Uterus (tissue), 4 donors: Measurements from ENCODE around the gene PDS5B. TPM values are rescaled to one million over a fixed set of nuclear protein-coding genes. Genes with fewer than 3 reads are reported as not detected.
A peak's percentile ranks its signal among the peaks of the same experiment; 100 is the strongest.
"Not testable (repeated sequence)": the region's sequence is repeated elsewhere in the genome, so short reads cannot be mapped to it uniquely, and the experiment has no call there.

ENCODE experiments used
- DNase-seq, 2 donors: peaks; one replicate each; pipeline ENCODE4 v3.0.0-alpha.2; 2019 to 2020
- H3K27ac ChIP-seq, 2 donors: fragments of 200-600 bp; sonication (generic); 1 replicate in 1 of 2; 2 replicates in 1 of 2; pipeline ENCODE4 v1.5.1; 2016 to 2018
- H3K27me3 ChIP-seq, 2 donors: fragments of 200-600 bp; sonication (generic); one replicate each; pipeline ENCODE4 v1.5.1; 2018 to 2019; ENCODE audit warnings: control low read depth in 1 of 2
- H3K36me3 ChIP-seq, 2 donors: fragments of 200-600 bp; sonication (generic); one replicate each; pipeline ENCODE4 v1.5.1; 2019; ENCODE audit warnings: control low read depth in 1 of 2
- H3K4me1 ChIP-seq, 2 donors: fragments of 200-600 bp; sonication (generic); one replicate each; pipeline ENCODE4 v1.5.1; 2018 to 2019; ENCODE audit warnings: control low read depth in 1 of 2
- H3K4me3 ChIP-seq, 2 donors: fragments of 200-600 bp; sonication (generic); 1 replicate in 1 of 2; 2 replicates in 1 of 2; pipeline ENCODE4 v1.5.1; 2018 to 2019; ENCODE audit warnings: mild to moderate bottlenecking in 1 of 2
- H3K9me3 ChIP-seq, 2 donors: fragments of 200-600 bp; sonication (generic); one replicate each; pipeline ENCODE4 v1.5.1; 2019; ENCODE audit warnings: control low read depth in 1 of 2
- POLR2A ChIP-seq, 2 donors: fragments of 450-650 bp; IDR thresholded peaks; one replicate each; pipeline ENCODE4 v1.6.1; 2016; ENCODE audit warnings: antibody characterized with exemption in 2 of 2, mild to moderate bottlenecking in 1 of 2, moderate library complexity in 1 of 2
- intact Hi-C: fragments of 100-400 bp; cut with DNase I; formaldehyde crosslinking; loops from one replicate; pipeline ENCODE4 v1.15.1; 2023; ENCODE audit warnings: low total_unique reads
- total RNA-seq, 4 donors: library from RNA; depleted of rRNA in 3 of 4; stranded (reverse); fragments of >200 nt in 3 of 4; gene quantifications; one replicate each; pipeline versions ENCODE4 v1.1.0 to v1.2.4, GENCODE V29; 2014 to 2023
- TF ChIP-seq, protein P1 (sequence below), 4 experiments: fragments of 200-600 bp in 2 of 4; fragments of 450-650 bp in 2 of 4; sonication (generic) in 2 of 4; IDR thresholded peaks; one replicate each; pipeline ENCODE4 v1.5.1; 2016 to 2019; ENCODE audit warnings: antibody characterized with exemption in 4 of 4, mild to moderate bottlenecking in 2 of 4, moderate library complexity in 1 of 4
- donor health status: DM: yes; HTN: yes; CAD: no.

The PDS5B gene
- total RNA-seq, 4 donors from 2014 or later = 36.6 to 192 (median 91.0) TPM

- no peak for TF ChIP-seq POLR2A (IDR thresholded peaks at IDR 0.05)
- TF ChIP-seq, protein P1, sequence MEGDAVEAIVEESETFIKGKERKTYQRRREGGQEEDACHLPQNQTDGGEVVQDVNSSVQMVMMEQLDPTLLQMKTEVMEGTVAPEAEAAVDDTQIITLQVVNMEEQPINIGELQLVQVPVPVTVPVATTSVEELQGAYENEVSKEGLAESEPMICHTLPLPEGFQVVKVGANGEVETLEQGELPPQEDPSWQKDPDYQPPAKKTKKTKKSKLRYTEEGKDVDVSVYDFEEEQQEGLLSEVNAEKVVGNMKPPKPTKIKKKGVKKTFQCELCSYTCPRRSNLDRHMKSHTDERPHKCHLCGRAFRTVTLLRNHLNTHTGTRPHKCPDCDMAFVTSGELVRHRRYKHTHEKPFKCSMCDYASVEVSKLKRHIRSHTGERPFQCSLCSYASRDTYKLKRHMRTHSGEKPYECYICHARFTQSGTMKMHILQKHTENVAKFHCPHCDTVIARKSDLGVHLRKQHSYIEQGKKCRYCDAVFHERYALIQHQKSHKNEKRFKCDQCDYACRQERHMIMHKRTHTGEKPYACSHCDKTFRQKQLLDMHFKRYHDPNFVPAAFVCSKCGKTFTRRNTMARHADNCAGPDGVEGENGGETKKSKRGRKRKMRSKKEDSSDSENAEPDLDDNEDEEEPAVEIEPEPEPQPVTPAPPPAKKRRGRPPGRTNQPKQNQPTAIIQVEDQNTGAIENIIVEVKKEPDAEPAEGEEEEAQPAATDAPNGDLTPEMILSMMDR (IDR thresholded peaks at IDR 0.05) = no peak
These were observed 101.0 kb downstream of the PDS5B start for GRCh38 chr13:32687275-32687674.

DNA sequence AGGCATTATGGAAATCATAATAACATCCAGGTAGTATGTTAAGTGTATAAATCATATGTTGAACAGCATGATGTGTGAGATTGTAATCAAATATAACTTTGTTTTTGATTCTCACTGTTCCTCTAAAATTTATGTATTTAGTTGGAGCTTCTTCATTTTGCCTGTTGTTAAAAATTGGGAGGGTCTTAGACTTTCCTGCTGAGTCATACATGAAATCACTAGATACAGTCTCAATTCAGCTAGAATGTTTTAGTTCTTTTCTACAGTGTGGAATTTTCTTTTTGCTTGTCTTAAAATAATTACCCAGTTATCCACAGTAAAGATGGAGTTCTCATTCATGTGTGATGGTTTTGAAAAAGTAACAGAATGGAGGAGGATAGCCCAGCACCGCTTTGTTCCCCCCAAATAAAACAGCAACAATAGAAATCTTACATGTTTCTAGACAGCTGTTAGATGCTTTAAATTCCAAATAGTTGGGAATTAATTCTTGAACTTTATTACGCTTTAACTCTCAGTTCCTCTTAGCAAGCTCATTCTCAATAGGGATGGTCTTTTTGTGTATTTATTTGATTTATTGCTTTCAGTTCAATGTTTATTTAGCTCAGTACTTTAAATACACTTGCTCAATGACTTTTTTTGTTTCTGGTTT is 109.5 kb downstream of the PDS5B start:
- H3K36me3 ChIP-seq = no peaks in the 10 kb centered on the region
- no peak overlapping the region for H3K4me3 ChIP-seq
- H3K27me3 ChIP-seq = no peaks in the 10 kb centered on the region
- peak overlapping the region in 1 of 2 donors; percentile 47 for H3K27ac ChIP-seq
- intact Hi-C loops = no loop called here
- no peaks in the 10 kb centered on the region for H3K4me1 ChIP-seq
- no peaks in the 10 kb centered on the region for H3K9me3 ChIP-seq
- TF ChIP-seq, protein P1 (IDR thresholded peaks at IDR 0.05) = no peak
- no peak for TF ChIP-seq POLR2A (IDR thresholded peaks at IDR 0.05)
- DNase-seq = no peak

More at GRCh38 chr13:32687275-32687674, 101.0 kb downstream of the PDS5B start:
- no peak for DNase-seq
- intact Hi-C loops = no loop called here
- Histone ChIP-seq H3K27me3 (no peaks in the 10 kb centered on the region), H3K27ac (no peak overlapping the region), H3K4me1 (no peaks in the 10 kb centered on the region), H3K4me3 (no peak overlapping the region), H3K36me3 (no peaks in the 10 kb centered on the region), H3K9me3 (no peaks in the 10 kb centered on the region)

DNA sequence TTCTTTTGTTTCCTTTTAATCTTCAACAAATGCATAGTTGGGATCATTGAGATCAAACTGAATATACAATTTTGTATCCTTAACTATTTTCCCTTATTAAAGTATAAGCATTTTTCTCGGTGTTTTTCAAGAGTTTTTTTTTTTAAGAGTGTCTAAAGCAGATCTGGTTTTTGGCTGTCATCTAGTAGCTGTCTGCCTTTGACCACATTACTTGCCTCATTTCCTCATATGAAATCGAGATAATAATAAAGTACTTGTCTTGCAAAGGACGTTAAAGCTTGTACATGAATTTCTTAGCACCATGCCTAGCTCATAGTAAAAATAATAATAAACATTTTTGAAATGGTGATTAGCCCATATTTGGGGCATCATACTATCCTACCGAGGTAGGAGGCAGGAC is 121.2 kb downstream of the PDS5B start:
- TF ChIP-seq, protein P1 (IDR thresholded peaks at IDR 0.05) = no peak
- TF ChIP-seq POLR2A (IDR thresholded peaks at IDR 0.05) = no peak
- no peaks in the 10 kb centered on the region for H3K9me3 ChIP-seq
- H3K27ac ChIP-seq = no peak overlapping the region
- no peaks in the 10 kb centered on the region for H3K27me3 ChIP-seq
- H3K4me3 ChIP-seq = no peak overlapping the region
- H3K4me1 ChIP-seq = no peaks in the 10 kb centered on the region
- intact Hi-C loops = no loop called here
- H3K36me3 ChIP-seq = no peaks in the 10 kb centered on the region
- no peak for DNase-seq

DNA sequence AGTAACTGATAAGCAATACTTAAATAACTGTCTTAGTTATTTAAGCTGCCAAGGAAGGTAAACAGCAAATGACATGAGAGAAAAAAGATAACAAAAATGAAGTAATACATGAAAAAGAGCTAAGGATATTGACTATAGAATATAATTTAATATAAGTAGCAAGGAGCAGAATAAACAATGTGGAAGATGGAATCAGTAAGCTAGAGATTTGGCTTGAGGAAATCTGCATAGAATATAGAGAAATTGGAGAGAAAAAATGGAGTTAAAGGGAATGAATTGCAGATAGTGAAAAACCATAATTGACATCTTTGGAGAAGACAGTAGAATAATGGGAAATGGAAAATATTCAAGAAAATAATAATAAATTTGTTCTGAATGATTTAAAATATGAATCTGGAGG is 127.1 kb downstream of the PDS5B start:
- Histone ChIP-seq H3K27me3 (no peaks in the 10 kb centered on the region), H3K9me3 (no peaks in the 10 kb centered on the region), H3K36me3 (no peaks in the 10 kb centered on the region), H3K4me1 (no peaks in the 10 kb centered on the region), H3K27ac (no peak overlapping the region), H3K4me3 (no peak overlapping the region)
- intact Hi-C loops = no loop called here
- TF ChIP-seq, protein P1 (IDR thresholded peaks at IDR 0.05) = no peak
- TF ChIP-seq POLR2A (IDR thresholded peaks at IDR 0.05) = no peak
- no peak for DNase-seq

DNA sequence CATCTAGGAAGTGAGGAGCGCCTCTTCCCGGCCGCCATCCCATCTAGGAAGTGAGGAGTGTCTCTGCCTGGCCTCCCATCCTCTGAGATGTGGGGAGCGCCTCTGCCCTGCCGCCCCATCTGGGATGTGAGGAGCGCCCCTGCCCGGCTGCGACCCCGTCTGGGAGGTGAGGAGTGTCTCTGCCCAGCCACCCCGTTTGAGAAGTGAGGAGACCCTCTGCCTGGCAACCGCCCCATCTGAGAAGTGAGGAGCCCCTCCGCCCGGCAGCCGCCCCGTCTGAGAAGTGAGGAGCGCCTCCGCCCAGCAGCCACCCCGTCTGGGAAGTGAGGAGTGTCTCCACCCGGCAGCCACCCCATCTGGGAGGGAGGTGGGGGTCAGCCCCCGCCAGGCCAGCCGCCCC is 129.9 kb downstream of the PDS5B start:
- H3K27ac ChIP-seq, H3K4me3 ChIP-seq, DNase-seq, H3K27me3 ChIP-seq, H3K36me3 ChIP-seq, H3K4me1 ChIP-seq, H3K9me3 ChIP-seq, intact Hi-C loops: not testable (repeated sequence)

DNA sequence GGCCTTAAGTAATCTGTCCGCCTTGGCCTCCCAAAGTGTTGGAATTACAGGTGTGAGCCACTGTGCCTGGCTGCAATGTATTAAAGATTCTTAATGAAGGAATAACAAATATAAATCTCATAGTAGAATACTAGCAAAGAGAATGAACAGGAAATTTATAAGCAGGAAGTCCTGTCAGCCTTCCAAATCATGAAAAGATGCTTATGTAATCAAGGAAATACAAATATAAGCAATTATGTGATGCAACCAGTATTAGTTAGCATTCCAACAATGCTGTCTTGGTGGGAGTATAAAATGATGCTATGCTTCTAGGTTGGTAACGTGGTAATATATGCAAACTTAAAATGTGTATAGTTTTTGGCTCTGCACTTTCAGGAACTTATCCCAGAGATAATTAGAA is 133.8 kb downstream of the PDS5B start:
- no peaks in the 10 kb centered on the region for H3K27me3 ChIP-seq
- H3K9me3 ChIP-seq = no peaks in the 10 kb centered on the region
- no peak for DNase-seq
- TF ChIP-seq, protein P1 (IDR thresholded peaks at IDR 0.05) = no peak
- H3K27ac ChIP-seq = no peak overlapping the region
- H3K36me3 ChIP-seq = peaks cover 0 to 2% of the 10 kb centered on the region in 2 donors
- intact Hi-C loops = no loop called here
- H3K4me3 ChIP-seq = no peak overlapping the region
- no peaks in the 10 kb centered on the region for H3K4me1 ChIP-seq

DNA sequence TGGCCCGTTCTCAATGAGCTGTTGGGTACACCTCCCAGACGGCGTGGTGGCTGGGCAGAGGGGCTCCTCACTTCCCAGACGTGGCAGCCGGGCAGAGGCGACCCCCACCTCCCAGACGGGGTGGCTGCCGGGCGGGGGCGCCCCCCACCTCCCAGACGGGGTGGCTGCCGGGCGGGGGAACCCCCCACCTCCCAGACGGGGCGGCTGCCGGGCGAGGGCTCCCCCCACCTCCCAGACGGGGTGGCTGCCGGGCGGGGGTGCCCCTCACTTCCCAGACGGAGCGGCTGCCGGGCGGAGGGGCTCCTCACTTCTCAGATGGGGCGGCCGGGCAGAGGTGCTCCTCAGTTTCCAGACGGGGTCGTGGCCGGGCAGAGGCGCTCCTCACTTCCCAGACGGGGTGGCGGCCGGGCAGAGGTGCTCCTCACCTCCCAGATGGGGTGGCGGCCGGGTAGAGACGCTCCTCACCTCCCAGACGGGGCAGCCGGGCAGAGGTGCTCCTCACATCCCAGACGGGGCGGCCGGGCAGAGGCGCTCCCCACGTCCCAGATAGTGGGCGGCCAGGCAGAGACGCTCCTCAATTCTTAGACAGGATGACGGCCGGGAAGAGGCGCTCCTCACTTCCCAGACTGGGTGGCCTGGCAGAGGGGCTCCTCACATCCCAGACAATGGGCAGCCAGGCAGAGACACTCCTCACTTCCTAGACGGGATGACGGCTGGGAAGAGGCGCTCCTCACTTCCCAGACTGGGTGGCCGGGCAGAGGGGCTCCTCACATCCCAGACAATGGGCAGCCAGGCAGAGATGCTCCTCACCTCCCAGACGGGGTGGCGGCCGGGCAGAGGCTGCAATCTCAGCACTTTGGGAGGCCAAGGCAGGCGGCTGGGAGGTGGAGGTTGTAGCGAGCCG is 135.1 kb downstream of the PDS5B start:
- H3K27me3 ChIP-seq, H3K36me3 ChIP-seq, H3K27ac ChIP-seq, DNase-seq, H3K4me1 ChIP-seq, H3K9me3 ChIP-seq, H3K4me3 ChIP-seq, intact Hi-C loops: not testable (repeated sequence)
